ENCODE data around the gene ADGRA1. TPM values are rescaled to one million over a fixed set of nuclear protein-coding genes. Genes with fewer than 3 reads are reported as not detected.

Gene ADGRA1
- total and polyA plus RNA-seq, 2 of the 8 experiments (the other 6 are each of a cell fraction or from before 2014, with no cell fraction given), result 0.17 to 0.21 TPM

DNA sequence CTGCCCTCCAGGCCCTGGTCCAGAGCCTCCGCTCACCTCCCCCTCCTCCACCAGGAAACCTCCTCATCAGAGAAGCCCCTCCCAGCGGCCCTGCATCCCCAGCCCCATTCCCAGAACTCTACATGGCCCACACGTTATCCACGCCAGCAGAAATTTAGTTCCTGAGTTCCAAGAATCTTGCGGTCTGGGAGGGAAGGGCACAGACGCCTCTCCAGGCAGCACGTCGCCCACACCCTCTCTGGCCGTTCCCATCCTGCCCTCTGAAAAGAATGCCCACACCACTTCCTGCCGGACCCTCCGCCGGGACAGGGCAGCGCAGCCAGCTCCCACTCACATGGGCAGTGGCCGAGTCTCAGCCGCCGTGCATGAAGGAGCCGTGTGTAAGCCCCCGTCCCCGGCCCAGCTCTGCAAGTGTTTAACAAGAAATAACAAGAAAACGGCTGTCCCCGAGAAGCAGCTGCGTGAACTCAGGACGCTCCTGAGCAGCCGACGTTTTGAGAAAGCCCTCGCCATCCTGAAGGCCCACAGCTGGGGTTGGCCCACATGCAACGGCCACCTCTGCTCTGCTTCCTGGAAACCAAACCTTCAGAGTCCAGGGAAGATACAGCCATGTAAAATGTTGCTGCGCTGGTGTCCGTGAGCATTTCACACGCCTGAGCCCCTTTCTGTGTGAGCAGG is 17.4 kb downstream of the ADGRA1 start (continued):
- TF ChIP-seq, protein P1, sequence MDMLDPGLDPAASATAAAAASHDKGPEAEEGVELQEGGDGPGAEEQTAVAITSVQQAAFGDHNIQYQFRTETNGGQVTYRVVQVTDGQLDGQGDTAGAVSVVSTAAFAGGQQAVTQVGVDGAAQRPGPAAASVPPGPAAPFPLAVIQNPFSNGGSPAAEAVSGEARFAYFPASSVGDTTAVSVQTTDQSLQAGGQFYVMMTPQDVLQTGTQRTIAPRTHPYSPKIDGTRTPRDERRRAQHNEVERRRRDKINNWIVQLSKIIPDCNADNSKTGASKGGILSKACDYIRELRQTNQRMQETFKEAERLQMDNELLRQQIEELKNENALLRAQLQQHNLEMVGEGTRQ (IDR thresholded peaks at IDR 0.05; ENCODE audit: low read length), result no peak
